ENCODE measurements around the gene CFAP43. TPM values are rescaled to one million over a fixed set of nuclear protein-coding genes. Genes with fewer than 3 reads are reported as not detected.

The CFAP43 gene
- total RNA-seq, 2 donors from 2014 or later: 0.12 TPM; not detected in 1

- DNase-seq (ENCODE audit: low spot score): no peak
- Histone ChIP-seq H3K27ac (peak overlapping the region; percentile 74 to 97), H3K9me3 (no peaks in the 10 kb centered on the region), H3K4me1 (peaks cover 0 to 75% of the 10 kb centered on the region in 2 donors), H3K36me3 (peaks cover 59% of the 10 kb centered on the region), H3K27me3 (no peaks in the 10 kb centered on the region), H3K4me3 (no peak overlapping the region)
- TF ChIP-seq CTCF (IDR thresholded peaks at IDR 0.05): no peak
Observed at GRCh38 chr10:104259456-104259855, 27.3 kb upstream of the CFAP43 start.

GRCh38 chr10:104258209-104258608 lies 26.0 kb upstream of the CFAP43 start:
- Histone ChIP-seq H3K4me3 (no peak overlapping the region), H3K4me1 (peaks cover 0 to 84% of the 10 kb centered on the region in 2 donors), H3K9me3 (no peaks in the 10 kb centered on the region), H3K27me3 (no peaks in the 10 kb centered on the region), H3K36me3 (peaks cover 48% of the 10 kb centered on the region), H3K27ac (peak overlapping the region; percentile 74 to 97)
- no peak for TF ChIP-seq CTCF (IDR thresholded peaks at IDR 0.05)
- no peak for DNase-seq (ENCODE audit: low spot score)

GRCh38 chr10:104257235-104257634 lies 25.1 kb upstream of the CFAP43 start:
- Histone ChIP-seq H3K27me3 (no peaks in the 10 kb centered on the region), H3K27ac (peak overlapping the region; percentile 22 to 97), H3K36me3 (peaks cover 39% of the 10 kb centered on the region), H3K9me3 (no peaks in the 10 kb centered on the region), H3K4me3 (no peak overlapping the region), H3K4me1 (peaks cover 0 to 75% of the 10 kb centered on the region in 2 donors)
- no peak for TF ChIP-seq CTCF (IDR thresholded peaks at IDR 0.05)
- no peak for DNase-seq (ENCODE audit: low spot score)

- TF ChIP-seq CTCF (IDR thresholded peaks at IDR 0.05): no peak
- DNase-seq (ENCODE audit: low spot score): no peak
- peaks cover 33% of the 10 kb centered on the region for H3K36me3 ChIP-seq
- H3K4me3 ChIP-seq: peak overlapping the region; percentile 70 to 99
- no peaks in the 10 kb centered on the region for H3K27me3 ChIP-seq
- peak overlapping the region; percentile 97 to 100 for H3K27ac ChIP-seq
- no peaks in the 10 kb centered on the region for H3K9me3 ChIP-seq
- H3K4me1 ChIP-seq: peaks cover 0 to 67% of the 10 kb centered on the region in 2 donors
Observed at GRCh38 chr10:104256335-104256961, 24.3 kb upstream of the CFAP43 start.

GRCh38 chr10:104255311-104255981 lies 23.3 kb upstream of the CFAP43 start:
- no peak for DNase-seq (ENCODE audit: low spot score)
- no peaks in the 10 kb centered on the region for H3K27me3 ChIP-seq
- no peaks in the 10 kb centered on the region for H3K9me3 ChIP-seq
- peaks cover 0 to 57% of the 10 kb centered on the region in 2 donors for H3K4me1 ChIP-seq
- H3K36me3 ChIP-seq: peaks cover 30% of the 10 kb centered on the region
- no peak for TF ChIP-seq CTCF (IDR thresholded peaks at IDR 0.05)
- peak overlapping the region; percentile 70 to 99 for H3K4me3 ChIP-seq
- H3K27ac ChIP-seq: peak overlapping the region; percentile 97 to 100
